ENCODE results near the gene HARS1.
"Not testable (repeated sequence)": the region's sequence is repeated elsewhere in the genome, so short reads cannot be mapped to it uniquely, and the experiment has no call there.

HARS1 gene

GRCh38 chr5:140672455-140673186 is 18.5 kb downstream of the HARS1 start:
- no peak overlapping the region for H3K27ac ChIP-seq
- TF ChIP-seq CTCF (IDR thresholded peaks at IDR 0.05) (no peak), ZFX (IDR thresholded peaks at IDR 0.05; ENCODE audit: borderline replicate concordance) (no peak)

- no peak overlapping the region for H3K27ac ChIP-seq
- TF ChIP-seq ZFX (IDR thresholded peaks at IDR 0.05; ENCODE audit: borderline replicate concordance) (no peak), CTCF (IDR thresholded peaks at IDR 0.05) (no peak)
These were observed 19.6 kb downstream of the HARS1 start for GRCh38 chr5:140671472-140672125.

- H3K27ac ChIP-seq: not testable (repeated sequence)
These were observed 20.1 kb downstream of the HARS1 start for GRCh38 chr5:140671035-140671434.

- TF ChIP-seq ZFX (IDR thresholded peaks at IDR 0.05; ENCODE audit: borderline replicate concordance) (no peak), CTCF (IDR thresholded peaks at IDR 0.05) (no peak)
- peak within 1 kb of the TSS; percentile 96 for H3K27ac ChIP-seq
These were observed 26.6 kb downstream of the HARS1 start, which contains the start of gene WDR55 for GRCh38 chr5:140664359-140665119. Gene WDR55 (plus strand): TSS chr5:140664904. CDS start chr5:140664913, 9 bp downstream.

- TF ChIP-seq CTCF (IDR thresholded peaks at IDR 0.05) (no peak), ZFX (IDR thresholded peaks at IDR 0.05; ENCODE audit: borderline replicate concordance) (no peak)
- H3K27ac ChIP-seq: peak overlapping the region; percentile 96
These were observed 27.2 kb downstream of the HARS1 start for GRCh38 chr5:140664030-140664358.

GRCh38 chr5:140660371-140660770 is 30.8 kb downstream of the HARS1 start:
- not testable (repeated sequence) for H3K27ac ChIP-seq

GRCh38 chr5:140658870-140659269 is 32.3 kb downstream of the HARS1 start:
- no peak overlapping the region for H3K27ac ChIP-seq
- TF ChIP-seq ZFX (IDR thresholded peaks at IDR 0.05; ENCODE audit: borderline replicate concordance): no peak
- no peak for TF ChIP-seq CTCF (IDR thresholded peaks at IDR 0.05)

GRCh38 chr5:140647042-140647419 is 44.1 kb downstream of the HARS1 start:
- peak overlapping the region; percentile 72 for H3K27ac ChIP-seq
- TF ChIP-seq CTCF (IDR thresholded peaks at IDR 0.05) (no peak), ZFX (IDR thresholded peaks at IDR 0.05; ENCODE audit: borderline replicate concordance) (no peak)

Data from 22Rv1 (cell line).